GM12873 (cell line): ENCODE measurements around the gene RBM39.

Experiments
- CTCF ChIP-seq: IDR thresholded peaks from 2 replicates; pipeline ENCODE4 v1.5.1; 2012; ENCODE audit warnings: low read depth, mild to moderate bottlenecking, moderate library complexity, low read length, control low read depth; ENCODE audit not compliant: insufficient read depth; ENCODE audit errors: missing control alignments

RBM39 gene

GRCh38 chr20:35716330-35716729 is 25.7 kb downstream of the RBM39 start:
- no peak for TF ChIP-seq CTCF

GRCh38 chr20:35715652-35716051 is 26.4 kb downstream of the RBM39 start:
- TF ChIP-seq CTCF: no peak

- no peak for TF ChIP-seq CTCF
Observed at GRCh38 chr20:35714127-35714526, 27.9 kb downstream of the RBM39 start.

GRCh38 chr20:35711588-35712209 is 30.4 kb downstream of the RBM39 start:
- TF ChIP-seq CTCF: no peak

- no peak for TF ChIP-seq CTCF
Observed at GRCh38 chr20:35710884-35711587, 31.0 kb downstream of the RBM39 start.

GRCh38 chr20:35710039-35710438 is 32.0 kb downstream of the RBM39 start:
- no peak for TF ChIP-seq CTCF

GRCh38 chr20:35709259-35709658 is 32.8 kb downstream of the RBM39 start:
- no peak for TF ChIP-seq CTCF
